ENCODE results near the gene LONRF2.
A peak's percentile ranks its signal among the peaks of the same experiment; 100 is the strongest.
"Not testable (repeated sequence)": the region's sequence is repeated elsewhere in the genome, so short reads cannot be mapped to it uniquely, and the experiment has no call there.

LONRF2 gene

GRCh38 chr2:100254646-100255210, 67.6 kb downstream of the LONRF2 start:
- no peak for DNase-seq (ENCODE audit: low spot score)

GRCh38 chr2:100253786-100254185, 68.5 kb downstream of the LONRF2 start:
- DNase-seq (ENCODE audit: low spot score) = no peak

GRCh38 chr2:100252811-100253698, 69.2 kb downstream of the LONRF2 start:
- DNase-seq (ENCODE audit: low spot score) = peak; percentile 85

- DNase-seq (ENCODE audit: low spot score) = no peak
These were observed 71.7 kb downstream of the LONRF2 start for GRCh38 chr2:100250645-100251044.

- DNase-seq (ENCODE audit: low spot score) = no peak
These were observed 73.3 kb downstream of the LONRF2 start for GRCh38 chr2:100248971-100249370.

- not testable (repeated sequence) for DNase-seq (ENCODE audit: low spot score)
These were observed 73.7 kb downstream of the LONRF2 start for GRCh38 chr2:100248556-100248955.

- DNase-seq (ENCODE audit: low spot score) = no peak
These were observed 74.3 kb downstream of the LONRF2 start for GRCh38 chr2:100248044-100248330.

GRCh38 chr2:100247256-100248043, 74.9 kb downstream of the LONRF2 start:
- DNase-seq (ENCODE audit: low spot score) = no peak

GRCh38 chr2:100246163-100247145, 75.8 kb downstream of the LONRF2 start:
- peak; percentile 24 for DNase-seq (ENCODE audit: low spot score)

GRCh38 chr2:100245681-100246080, 76.6 kb downstream of the LONRF2 start:
- DNase-seq (ENCODE audit: low spot score) = no peak

GRCh38 chr2:100244881-100245605, 77.3 kb downstream of the LONRF2 start:
- DNase-seq (ENCODE audit: low spot score) = no peak

- no peak for DNase-seq (ENCODE audit: low spot score)
These were observed 78.7 kb downstream of the LONRF2 start for GRCh38 chr2:100243631-100244030.

- peak; percentile 66 for DNase-seq (ENCODE audit: low spot score)
These were observed 79.2 kb downstream of the LONRF2 start for GRCh38 chr2:100242891-100243619.

GRCh38 chr2:100242476-100242875, 79.8 kb downstream of the LONRF2 start:
- DNase-seq (ENCODE audit: low spot score) = no peak

- no peak for DNase-seq (ENCODE audit: low spot score)
These were observed 81.1 kb downstream of the LONRF2 start for GRCh38 chr2:100241236-100241635.

- DNase-seq (ENCODE audit: low spot score) = no peak
These were observed 81.9 kb downstream of the LONRF2 start for GRCh38 chr2:100240386-100240785.

GRCh38 chr2:100239486-100240210, 82.7 kb downstream of the LONRF2 start:
- DNase-seq (ENCODE audit: low spot score) = no peak

GRCh38 chr2:100238471-100238870, 83.8 kb downstream of the LONRF2 start:
- no peak for DNase-seq (ENCODE audit: low spot score)

- DNase-seq (ENCODE audit: low spot score) = no peak
These were observed 84.5 kb downstream of the LONRF2 start for GRCh38 chr2:100237770-100238169.

GRCh38 chr2:100237163-100237562, 85.1 kb downstream of the LONRF2 start:
- no peak for DNase-seq (ENCODE audit: low spot score)

Data from cerebellar cortex (tissue), 1 donor.